Large intestine (tissue), 3 donors: ENCODE results near the gene CCDC149. TPM values are rescaled to one million over a fixed set of nuclear protein-coding genes. Genes with fewer than 3 reads are reported as not detected.
A peak's percentile ranks its signal among the peaks of the same experiment; 100 is the strongest.

ENCODE experiments used
- DNase-seq, 2 donors: peaks; one replicate each; pipeline versions ENCODE4 v3.0.0 to v3.0.0-alpha.2; 2013
- H3K27ac ChIP-seq: one replicate; pipeline ENCODE4 v1.5.1; 2013; ENCODE audit warnings: low read length
- H3K27me3 ChIP-seq: 2 replicates; pipeline ENCODE4 v1.6.1; 2013; ENCODE audit warnings: low read length; ENCODE audit not compliant: control insufficient read depth, insufficient read depth
- H3K36me3 ChIP-seq: 2 replicates; pipeline ENCODE4 v1.6.1; 2013; ENCODE audit warnings: low read length; ENCODE audit not compliant: control insufficient read depth, insufficient read depth
- H3K4me1 ChIP-seq: one replicate; pipeline ENCODE4 v1.6.1; 2013; ENCODE audit warnings: low read length; ENCODE audit not compliant: control insufficient read depth, insufficient read depth
- H3K4me3 ChIP-seq: one replicate; pipeline ENCODE4 v1.5.1; 2013; ENCODE audit warnings: low read length
- H3K9me3 ChIP-seq: one replicate; pipeline ENCODE4 v1.6.1; 2013; ENCODE audit warnings: mild to moderate bottlenecking, low read depth, low read length, moderate library complexity; ENCODE audit not compliant: control insufficient read depth
- WGBS: methylation state at CpG from one replicate; pipeline ENCODE4 v1.1.5; 2013; ENCODE audit warnings: low lambda C conversion rate; ENCODE audit not compliant: insufficient coverage; 5-methylcytosine and 5-hydroxymethylcytosine counted together
- polyA plus RNA-seq: library from polyadenylated mRNA; unstranded; fragments of 120-200 nt; gene quantifications from one replicate; pipeline ENCODE4 v1.2.1, GENCODE V29; 2013

Gene CCDC149
- polyA plus RNA-seq, 1 donor: 13.7 TPM

- Histone ChIP-seq H3K36me3 (peaks cover 17% of the 10 kb centered on the region), H3K4me3 (no peak overlapping the region), H3K27ac (no peak overlapping the region), H3K4me1 (no peaks in the 10 kb centered on the region), H3K27me3 (peaks cover 2% of the 10 kb centered on the region), H3K9me3 (no peaks in the 10 kb centered on the region)
- WGBS: no CpG with 5 or more reads among the region's 5 CpGs
- DNase-seq: no peak
Observed at GRCh38 chr4:24807611-24808010, 105.2 kb downstream of the CCDC149 start.

- H3K9me3 ChIP-seq: no peaks in the 10 kb centered on the region
- peaks cover 11% of the 10 kb centered on the region for H3K27me3 ChIP-seq
- no peak for DNase-seq
- H3K36me3 ChIP-seq: peaks cover 12% of the 10 kb centered on the region
- 67% methylated on average over 1 of the region's 11 CpGs for WGBS
- no peak overlapping the region for H3K4me3 ChIP-seq
- H3K27ac ChIP-seq: no peak overlapping the region
- no peaks in the 10 kb centered on the region for H3K4me1 ChIP-seq
Observed at GRCh38 chr4:24806206-24806990, 106.4 kb downstream of the CCDC149 start.

DNA sequence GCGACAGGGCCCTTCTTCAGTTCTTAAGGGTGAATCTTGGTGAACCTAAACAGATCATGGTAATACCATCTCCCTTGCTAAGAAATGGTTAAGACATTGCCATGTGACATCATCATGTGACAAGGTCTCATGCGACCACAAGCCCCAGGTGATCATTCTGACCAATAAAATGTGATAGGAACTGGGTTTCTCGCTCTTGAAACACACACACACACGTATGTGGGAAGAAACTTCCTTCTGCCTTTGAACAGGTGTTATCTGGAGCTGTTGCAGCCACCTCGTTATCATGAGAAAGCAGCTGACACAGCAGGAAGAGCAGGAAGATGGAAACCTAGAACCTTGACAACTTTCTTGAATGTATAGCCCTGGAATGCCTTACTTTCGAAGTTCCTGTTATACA is 107.3 kb downstream of the CCDC149 start:
- Histone ChIP-seq H3K9me3 (no peaks in the 10 kb centered on the region), H3K36me3 (peaks cover 12% of the 10 kb centered on the region), H3K4me1 (no peaks in the 10 kb centered on the region), H3K4me3 (no peak overlapping the region), H3K27me3 (peaks cover 20% of the 10 kb centered on the region), H3K27ac (no peak overlapping the region)
- WGBS: no CpG with 5 or more reads among the region's 6 CpGs
- DNase-seq: peak in 1 of 2 donors; percentile 43

GRCh38 chr4:24805067-24805466 is 107.8 kb downstream of the CCDC149 start:
- Histone ChIP-seq H3K4me3 (no peak overlapping the region), H3K27me3 (peaks cover 25% of the 10 kb centered on the region), H3K9me3 (no peaks in the 10 kb centered on the region), H3K27ac (no peak overlapping the region), H3K4me1 (no peaks in the 10 kb centered on the region), H3K36me3 (peaks cover 12% of the 10 kb centered on the region)
- no peak for DNase-seq
- WGBS: 50% methylated on average over 1 of the region's 5 CpGs

GRCh38 chr4:24802648-24803047 is 110.2 kb downstream of the CCDC149 start:
- peaks cover 46% of the 10 kb centered on the region for H3K27me3 ChIP-seq
- H3K4me3 ChIP-seq: no peak overlapping the region
- no peak for DNase-seq
- no peaks in the 10 kb centered on the region for H3K4me1 ChIP-seq
- H3K9me3 ChIP-seq: peaks cover 4% of the 10 kb centered on the region
- H3K36me3 ChIP-seq: peaks cover 3% of the 10 kb centered on the region
- 100% methylated on average over 1 of the region's 6 CpGs for WGBS
- H3K27ac ChIP-seq: no peak overlapping the region

DNA sequence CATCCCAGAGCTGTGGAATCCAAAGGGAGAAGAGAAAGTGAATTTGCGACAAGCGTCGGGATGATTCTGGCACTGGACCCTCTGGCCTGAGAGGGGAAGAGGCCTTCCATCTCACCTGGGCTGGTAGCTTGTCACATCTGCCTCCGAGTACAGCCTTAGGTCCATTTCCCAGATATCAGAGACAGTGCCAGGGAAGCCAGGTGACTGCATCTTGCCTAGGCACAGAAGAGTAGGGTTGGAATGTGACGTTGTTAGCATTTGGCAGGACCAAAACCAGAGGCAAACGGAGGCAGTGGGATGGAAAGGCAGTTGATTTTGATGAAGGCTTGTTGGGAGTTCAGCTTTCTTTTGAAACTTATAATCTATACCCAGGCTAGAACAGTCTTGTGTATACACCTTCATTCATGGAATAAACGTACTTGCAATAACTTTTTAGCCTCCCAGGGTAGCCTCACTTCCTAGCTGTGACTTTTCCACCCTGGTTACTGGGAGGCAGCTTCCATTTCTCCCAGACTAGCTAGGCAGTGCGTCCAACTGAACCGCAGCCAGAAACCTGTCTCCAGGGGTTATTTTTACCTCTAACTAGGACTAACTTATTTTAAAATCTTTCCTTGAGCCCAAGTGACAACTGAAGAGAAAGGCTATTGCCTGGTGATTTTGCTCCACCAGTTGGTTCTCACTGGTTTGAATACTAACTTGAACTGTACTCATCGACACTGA is 111.5 kb downstream of the CCDC149 start:
- Histone ChIP-seq H3K4me3 (no peak overlapping the region), H3K36me3 (no peaks in the 10 kb centered on the region), H3K9me3 (peaks cover 4% of the 10 kb centered on the region), H3K27ac (no peak overlapping the region), H3K27me3 (peaks cover 56% of the 10 kb centered on the region), H3K4me1 (no peaks in the 10 kb centered on the region)
- no CpG with 5 or more reads among the region's 10 CpGs for WGBS
- DNase-seq: no peak

GRCh38 chr4:24800325-24800895 is 112.4 kb downstream of the CCDC149 start:
- no peak for DNase-seq
- Histone ChIP-seq H3K36me3 (no peaks in the 10 kb centered on the region), H3K4me3 (no peak overlapping the region), H3K27ac (no peak overlapping the region), H3K27me3 (peaks cover 60% of the 10 kb centered on the region), H3K9me3 (peaks cover 4% of the 10 kb centered on the region), H3K4me1 (peaks cover 2% of the 10 kb centered on the region)
- no CpG with 5 or more reads among the region's 25 CpGs for WGBS

GRCh38 chr4:24799544-24800324 is 113.1 kb downstream of the CCDC149 start:
- no CpG with 5 or more reads among the region's 103 CpGs for WGBS
- Histone ChIP-seq H3K4me3 (no peak overlapping the region), H3K27me3 (peaks cover 63% of the 10 kb centered on the region), H3K4me1 (peaks cover 4% of the 10 kb centered on the region), H3K9me3 (peaks cover 4% of the 10 kb centered on the region), H3K27ac (no peak overlapping the region), H3K36me3 (no peaks in the 10 kb centered on the region)
- no peak for DNase-seq

DNA sequence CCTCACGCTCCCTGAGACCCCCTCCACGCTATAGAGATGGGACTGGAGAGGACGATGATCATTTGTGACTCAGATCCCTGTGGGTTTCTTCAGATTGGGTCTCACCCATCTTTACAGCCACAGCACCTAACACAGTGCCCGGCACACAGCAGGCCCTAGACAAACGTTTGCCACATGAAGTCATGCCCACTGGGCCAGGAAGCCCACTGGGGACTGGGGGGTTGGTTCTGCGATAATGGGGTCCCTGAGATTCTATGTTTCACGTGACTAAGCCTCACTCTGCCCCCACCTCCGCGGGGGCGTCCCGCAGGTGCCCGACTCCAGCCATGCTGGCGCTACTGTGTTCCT is 113.7 kb downstream of the CCDC149 start:
- Histone ChIP-seq H3K4me1 (peaks cover 7% of the 10 kb centered on the region), H3K27me3 (peaks cover 63% of the 10 kb centered on the region), H3K27ac (no peak overlapping the region), H3K9me3 (peaks cover 4% of the 10 kb centered on the region), H3K36me3 (no peaks in the 10 kb centered on the region), H3K4me3 (no peak overlapping the region)
- no CpG with 5 or more reads among the region's 13 CpGs for WGBS
- DNase-seq: no peak

DNA sequence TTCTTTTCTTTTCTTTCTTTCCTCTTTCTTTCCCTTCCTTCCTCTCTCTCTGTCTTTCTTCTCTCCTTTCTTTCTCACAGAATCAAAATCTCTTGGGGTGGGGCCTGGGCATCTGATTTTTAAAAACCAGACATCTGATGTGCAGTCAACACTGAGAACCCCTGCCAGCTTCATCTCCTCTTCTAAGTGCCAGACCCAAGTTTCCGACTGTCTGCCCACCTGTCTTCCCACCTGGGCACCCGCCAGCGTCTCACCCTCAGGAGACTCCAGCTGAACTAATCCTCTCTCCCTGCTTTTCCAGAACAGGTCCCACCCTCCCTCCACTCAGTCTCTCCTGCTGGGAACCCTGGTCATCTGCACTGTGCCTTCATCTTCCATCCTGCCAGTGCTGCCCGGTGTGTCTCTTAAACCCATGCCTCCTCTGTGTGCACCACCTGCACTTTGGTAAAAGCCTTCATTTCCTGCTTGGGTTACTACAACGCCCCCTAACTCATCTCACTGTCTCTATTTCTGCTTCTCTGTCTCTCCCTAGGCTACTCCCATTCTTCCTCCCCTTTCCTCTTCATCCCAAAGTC is 114.7 kb downstream of the CCDC149 start:
- 41% methylated on average over 3 of the region's 5 CpGs for WGBS
- Histone ChIP-seq H3K27me3 (peaks cover 63% of the 10 kb centered on the region), H3K36me3 (no peaks in the 10 kb centered on the region), H3K4me3 (no peak overlapping the region), H3K27ac (no peak overlapping the region), H3K4me1 (peaks cover 7% of the 10 kb centered on the region), H3K9me3 (peaks cover 4% of the 10 kb centered on the region)
- no peak for DNase-seq
